IPS DF 6.9 (cell line): ENCODE measurements around the gene STRBP.
"Not testable (repeated sequence)": the region's sequence is repeated elsewhere in the genome, so short reads cannot be mapped to it uniquely, and the experiment has no call there.

Experiments
- DNase-seq: peaks from one replicate; pipeline ENCODE4 v3.0.0-alpha.2; 2013; ENCODE audit warnings: low read depth, low spot score
- H3K27ac ChIP-seq: one replicate; pipeline ENCODE4 v1.5.1; 2013; ENCODE audit warnings: low read length, control low read depth
- H3K27me3 ChIP-seq: 2 replicates; pipeline ENCODE4 v1.6.1; 2013; ENCODE audit warnings: mild to moderate bottlenecking, low read length; ENCODE audit not compliant: control insufficient read depth, insufficient read depth
- H3K36me3 ChIP-seq: 2 replicates; pipeline ENCODE4 v1.6.1; 2013; ENCODE audit warnings: low read length; ENCODE audit not compliant: control insufficient read depth, insufficient read depth
- H3K4me1 ChIP-seq: 2 replicates; pipeline ENCODE4 v1.6.1; 2013; ENCODE audit warnings: low read length; ENCODE audit not compliant: control insufficient read depth, insufficient read depth
- H3K4me3 ChIP-seq: 2 replicates; pipeline ENCODE4 v1.5.1; 2013; ENCODE audit warnings: mild to moderate bottlenecking, low read length
- H3K9me3 ChIP-seq: 2 replicates; pipeline ENCODE4 v1.6.1; 2013; ENCODE audit warnings: low read length, inconsistent platforms; ENCODE audit not compliant: control insufficient read depth, insufficient read depth
- WGBS: extraction: QIAGEN DNeasy Blood & Tissue Kit; methylation state at CpG from one replicate; pipeline ENCODE4 v1.1.7; 2013; ENCODE audit warnings: mixed read lengths, missing lambda C conversion rate; ENCODE audit not compliant: insufficient read length, insufficient coverage; 5-methylcytosine and 5-hydroxymethylcytosine counted together

Gene STRBP

GRCh38 chr9:123250504-123250903 is 17.9 kb downstream of the STRBP start:
- no CpG with 5 or more reads among the region's 1 CpG for WGBS
- Histone ChIP-seq H3K36me3 (no peaks in the 10 kb centered on the region), H3K27me3 (no peaks in the 10 kb centered on the region), H3K4me3 (no peak overlapping the region), H3K27ac (no peak overlapping the region), H3K9me3 (no peaks in the 10 kb centered on the region), H3K4me1 (0 out of 2 replicates have a peak, but pooled peaks cover 1% of the 10 kb centered on the region)
- DNase-seq, result no peak

DNA sequence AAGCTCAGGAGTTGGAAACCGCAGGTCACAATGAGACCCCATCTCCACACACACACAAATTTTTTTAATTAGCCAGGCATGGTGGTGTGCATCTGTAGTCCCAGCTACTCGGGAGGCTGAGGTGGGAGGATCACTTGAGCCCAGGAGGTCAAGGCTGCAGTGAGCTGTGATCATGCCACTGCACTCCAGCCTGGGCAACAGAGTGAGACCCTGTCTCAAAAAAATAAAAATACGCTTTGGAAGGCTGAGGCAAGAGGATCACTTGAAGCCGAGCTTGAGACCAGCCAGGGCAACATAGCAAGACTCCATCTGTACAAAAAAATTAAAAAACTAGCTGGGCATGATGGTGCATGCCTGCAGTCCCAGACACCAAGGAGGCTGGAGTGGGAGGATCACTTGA is 19.2 kb downstream of the STRBP start:
- not testable (repeated sequence) for DNase-seq, H3K9me3 ChIP-seq, H3K4me3 ChIP-seq, H3K4me1 ChIP-seq, H3K27ac ChIP-seq, H3K36me3 ChIP-seq, H3K27me3 ChIP-seq
- WGBS, result no CpG with 5 or more reads among the region's 4 CpGs

DNA sequence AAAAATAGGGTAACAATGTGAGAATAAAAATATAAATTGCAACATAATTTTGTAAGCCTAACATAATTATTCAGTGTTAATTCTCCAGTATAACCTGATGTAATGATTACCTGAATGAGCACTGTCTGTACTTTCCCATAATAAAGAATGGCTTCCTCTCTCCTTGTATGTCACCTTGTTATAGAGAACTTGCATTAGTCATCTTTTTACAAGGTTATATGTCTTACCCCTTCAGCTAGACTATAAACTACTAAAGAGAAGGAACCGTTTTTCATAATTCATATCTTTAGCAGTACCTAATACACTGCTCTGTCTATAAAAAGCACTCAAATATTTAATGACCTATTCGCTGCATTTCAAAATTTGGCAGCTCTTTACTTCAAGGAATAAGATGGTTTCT is 19.8 kb downstream of the STRBP start:
- H3K4me1 ChIP-seq, result 0 out of 2 replicates have a peak, but pooled peaks cover 1% of the 10 kb centered on the region
- H3K9me3 ChIP-seq, result no peaks in the 10 kb centered on the region
- no peak overlapping the region for H3K27ac ChIP-seq
- no peak overlapping the region for H3K4me3 ChIP-seq
- DNase-seq, result no peak
- H3K36me3 ChIP-seq, result no peaks in the 10 kb centered on the region
- H3K27me3 ChIP-seq, result no peaks in the 10 kb centered on the region
- WGBS, result no CpG with 5 or more reads among the region's 2 CpGs

- Histone ChIP-seq H3K27me3 (no peaks in the 10 kb centered on the region), H3K36me3 (no peaks in the 10 kb centered on the region), H3K4me3 (no peak overlapping the region), H3K27ac (no peak overlapping the region), H3K4me1 (0 out of 2 replicates have a peak, but pooled peaks cover 1% of the 10 kb centered on the region), H3K9me3 (no peaks in the 10 kb centered on the region)
- no peak for DNase-seq
Measured at GRCh38 chr9:123246534-123246933, 21.9 kb downstream of the STRBP start.

GRCh38 chr9:123239726-123240125 is 28.7 kb downstream of the STRBP start:
- H3K27ac ChIP-seq, result no peak overlapping the region
- WGBS, result no CpG with 5 or more reads among the region's 1 CpG

DNA sequence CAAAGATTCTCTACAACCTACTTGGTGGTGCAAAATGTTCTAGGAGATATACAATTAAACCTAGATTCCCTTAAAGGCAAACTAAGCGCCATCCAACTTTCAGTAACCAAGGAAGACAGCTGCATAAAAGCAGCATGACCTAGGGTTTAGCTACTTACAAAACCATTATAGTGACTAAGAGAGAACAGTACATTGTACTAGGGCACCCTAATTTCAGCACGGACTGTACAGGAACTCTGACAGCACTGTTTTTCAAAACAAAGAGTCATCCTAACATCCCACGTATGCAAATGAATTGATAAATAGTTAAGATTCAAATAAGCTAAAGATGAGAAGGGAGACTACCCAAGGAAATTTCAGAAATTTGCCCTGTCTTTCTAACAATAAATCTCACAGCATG is 30.0 kb downstream of the STRBP start:
- Histone ChIP-seq H3K9me3 (no peaks in the 10 kb centered on the region), H3K27me3 (no peaks in the 10 kb centered on the region), H3K4me3 (no peak overlapping the region), H3K36me3 (no peaks in the 10 kb centered on the region), H3K4me1 (no peaks in the 10 kb centered on the region), H3K27ac (no peak overlapping the region)
- WGBS, result no CpG with 5 or more reads among the region's 3 CpGs
- no peak for DNase-seq

More at GRCh38 chr9:123239726-123240125, 28.7 kb downstream of the STRBP start:
- H3K4me3 ChIP-seq, result no peak overlapping the region
- no peaks in the 10 kb centered on the region for H3K36me3 ChIP-seq
- H3K9me3 ChIP-seq, result no peaks in the 10 kb centered on the region
- no peak for DNase-seq
- H3K4me1 ChIP-seq, result no peaks in the 10 kb centered on the region
- no peaks in the 10 kb centered on the region for H3K27me3 ChIP-seq

DNA sequence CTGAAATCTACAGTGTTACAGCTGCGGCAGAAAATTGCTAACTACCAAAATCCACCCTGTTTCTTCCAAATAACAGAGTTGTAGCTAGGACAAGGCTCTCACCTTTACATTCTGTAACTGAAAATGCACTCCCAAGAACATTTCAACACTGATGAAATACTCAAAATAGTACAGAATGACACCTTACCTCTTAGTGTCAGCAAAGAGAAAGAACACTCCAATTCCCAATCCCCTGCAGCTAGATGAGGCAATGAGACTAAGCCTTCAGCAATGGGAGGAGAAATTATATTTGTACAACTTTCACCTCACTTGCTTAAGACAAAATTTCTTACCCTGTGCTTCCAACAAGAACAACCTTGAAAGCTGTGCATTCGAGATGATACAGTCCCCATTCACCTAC is 31.2 kb downstream of the STRBP start:
- H3K9me3 ChIP-seq, result no peaks in the 10 kb centered on the region
- DNase-seq, result no peak
- H3K36me3 ChIP-seq, result no peaks in the 10 kb centered on the region
- no CpG with 5 or more reads among the region's 2 CpGs for whole genome bisulfite sequencing
- no peak overlapping the region for H3K27ac ChIP-seq
- H3K27me3 ChIP-seq, result no peaks in the 10 kb centered on the region
- no peak overlapping the region for H3K4me3 ChIP-seq
- no peaks in the 10 kb centered on the region for H3K4me1 ChIP-seq

GRCh38 chr9:123235448-123235847 is 32.9 kb downstream of the STRBP start:
- Histone ChIP-seq H3K4me3 (no peak overlapping the region), H3K27ac (no peak overlapping the region), H3K27me3 (no peaks in the 10 kb centered on the region), H3K36me3 (no peaks in the 10 kb centered on the region), H3K9me3 (no peaks in the 10 kb centered on the region), H3K4me1 (no peaks in the 10 kb centered on the region)
- no CpG with 5 or more reads among the region's 1 CpG for WGBS
- DNase-seq, result no peak

DNA sequence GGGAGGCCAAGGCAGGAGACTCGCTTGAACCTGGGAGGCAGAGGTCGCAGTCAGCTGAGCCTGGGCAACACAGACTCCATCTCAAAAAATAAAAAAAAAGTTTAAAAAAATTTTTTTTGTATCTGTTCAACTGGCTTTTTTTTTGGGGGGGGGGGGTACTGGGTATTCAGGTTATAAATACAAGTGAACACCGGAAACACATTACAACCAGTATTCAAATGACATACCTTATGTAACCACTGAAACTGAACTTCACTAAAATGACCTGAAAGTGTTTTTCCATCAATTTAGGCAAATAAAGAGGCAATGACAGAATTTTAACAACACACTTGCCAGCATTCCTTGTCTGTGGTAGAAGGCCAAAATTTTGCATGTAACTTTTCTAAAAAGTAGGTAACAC is 33.5 kb downstream of the STRBP start:
- no peak for DNase-seq
- Histone ChIP-seq H3K36me3 (no peaks in the 10 kb centered on the region), H3K27me3 (no peaks in the 10 kb centered on the region), H3K4me1 (no peaks in the 10 kb centered on the region), H3K4me3 (no peak overlapping the region), H3K27ac (no peak overlapping the region), H3K9me3 (no peaks in the 10 kb centered on the region)
- WGBS, result no CpG with 5 or more reads among the region's 3 CpGs

- no peaks in the 10 kb centered on the region for H3K36me3 ChIP-seq
- no peaks in the 10 kb centered on the region for H3K4me1 ChIP-seq
- no peaks in the 10 kb centered on the region for H3K9me3 ChIP-seq
- H3K4me3 ChIP-seq, result no peak overlapping the region
- no peak overlapping the region for H3K27ac ChIP-seq
- no peak for DNase-seq
- no peaks in the 10 kb centered on the region for H3K27me3 ChIP-seq
- WGBS, result no CpG with 5 or more reads among the region's 3 CpGs
Measured at GRCh38 chr9:123232332-123232731, 36.1 kb downstream of the STRBP start.

- Histone ChIP-seq H3K4me1 (no peaks in the 10 kb centered on the region), H3K27ac (no peak overlapping the region), H3K27me3 (no peaks in the 10 kb centered on the region), H3K4me3 (no peak overlapping the region), H3K9me3 (no peaks in the 10 kb centered on the region), H3K36me3 (no peaks in the 10 kb centered on the region)
- no peak for DNase-seq
- WGBS, result no CpG with 5 or more reads among the region's 1 CpG
Measured at GRCh38 chr9:123231421-123231820, 37.0 kb downstream of the STRBP start.
